HepG2 (cell line): Measurements from ENCODE around the gene HSPB2. TPM values are rescaled to one million over a fixed set of nuclear protein-coding genes. Genes with fewer than 3 reads are reported as not detected.

ENCODE experiments used
- HMG20B ChIP-seq: conservative IDR thresholded peaks from 2 replicates; pipeline ENCODE4 v1.6.1; 2016; ENCODE audit warnings: missing genetic modification reagents, missing compliant biosample characterization
- HMGA1 ChIP-seq: sonication (generic); formaldehyde crosslinking; conservative IDR thresholded peaks from 2 replicates; pipeline ENCODE4 v1.4.0; 2020; ENCODE audit warnings: missing genetic modification reagents
- JUN ChIP-seq: sonication (generic); formaldehyde crosslinking; IDR thresholded peaks from 2 replicates; pipeline ENCODE4 v1.4.0; 2020; ENCODE audit warnings: mild to moderate bottlenecking, missing genetic modification reagents
- KDM4B ChIP-seq: sonication (generic); formaldehyde crosslinking; IDR thresholded peaks from 2 replicates; pipeline ENCODE4 v1.4.0; 2020; ENCODE audit warnings: missing genetic modification reagents
- PHF8 ChIP-seq: sonication (generic); formaldehyde crosslinking; IDR thresholded peaks from 2 replicates; pipeline ENCODE4 v1.5.0; 2020; ENCODE audit warnings: missing genetic modification reagents
- RAD21 ChIP-seq: fragments of 450-650 bp; formaldehyde crosslinking; IDR thresholded peaks from 2 replicates; pipeline ENCODE4 v1.5.0; 2020; ENCODE audit warnings: mild to moderate bottlenecking
- SNAI1 ChIP-seq: sonication (generic); formaldehyde crosslinking; IDR thresholded peaks from 2 replicates; pipeline ENCODE4 v1.5.0; 2020; ENCODE audit warnings: mild to moderate bottlenecking, missing genetic modification reagents, borderline replicate concordance
- ZFP36L2 ChIP-seq: sonication (generic); formaldehyde crosslinking; IDR thresholded peaks from 2 replicates; pipeline ENCODE4 v1.4.0; 2020; ENCODE audit warnings: missing genetic modification reagents
- ZNF292 ChIP-seq: sonication (generic); formaldehyde crosslinking; IDR thresholded peaks from 2 replicates; pipeline ENCODE4 v1.8.1; 2022; ENCODE audit warnings: mild to moderate bottlenecking, low read depth, missing genetic modification reagents, borderline replicate concordance
- ZNF335 ChIP-seq: sonication (generic); formaldehyde crosslinking; IDR thresholded peaks from 2 replicates; pipeline ENCODE4 v1.4.0; 2020; ENCODE audit warnings: missing genetic modification reagents
- ZNF337 ChIP-seq: sonication (generic); formaldehyde crosslinking; IDR thresholded peaks from 2 replicates; pipeline ENCODE4 v1.5.1; 2020; ENCODE audit warnings: missing genetic modification reagents, low read depth, mild to moderate bottlenecking, borderline replicate concordance
- ZNF672 ChIP-seq: sonication (generic); formaldehyde crosslinking; IDR thresholded peaks from 2 replicates; pipeline ENCODE4 v1.8.1; 2022; ENCODE audit warnings: missing genetic modification reagents
- ZSCAN9 ChIP-seq: IDR thresholded peaks from 2 replicates; pipeline ENCODE4 v1.6.1; 2016; ENCODE audit warnings: borderline replicate concordance
- ZZZ3 ChIP-seq: sonication (generic); formaldehyde crosslinking; IDR thresholded peaks from 2 replicates; pipeline ENCODE4 v1.4.0; 2020; ENCODE audit warnings: missing genetic modification reagents, mild to moderate bottlenecking, borderline replicate concordance
- polyA plus RNA-seq, 8 experiments: library from polyadenylated mRNA; depleted of rRNA in 3 of 8; stranded (reverse) in 7 of 8; unstranded in 1 of 8; fragments of >200 nt; fragmentation: Illumina TruSeq in 4 of 8; extraction: Trizol in 4 of 8; gene quantifications; 2 replicates each; pipeline versions ENCODE4 v1.2.1 to v1.2.3, GENCODE V29; 2011 to 2016; ENCODE audit warnings: low read depth in 4 of 8, missing spikeins in 1 of 8, mixed read lengths in 1 of 8; ENCODE audit not compliant: insufficient read depth in 1 of 8
- total RNA-seq, 5 experiments: library from RNA; depleted of rRNA; stranded (reverse); fragments of >200 nt; fragmentation: Illumina TruSeq; extraction: Trizol; gene quantifications; 2 replicates each; pipeline ENCODE4 v1.2.3, GENCODE V29; 2016; ENCODE audit warnings: low read depth in 1 of 5
- TF ChIP-seq, protein P1 (sequence below): sonication (generic); formaldehyde crosslinking; IDR thresholded peaks from 2 replicates; pipeline ENCODE4 v1.5.0; 2020; ENCODE audit warnings: missing genetic modification reagents, mild to moderate bottlenecking, borderline replicate concordance
- TF ChIP-seq, protein P2 (sequence below): sonication (generic); formaldehyde crosslinking; IDR thresholded peaks from 2 replicates; pipeline ENCODE4 v1.9.0; 2021; ENCODE audit warnings: missing genetic modification reagents, mild to moderate bottlenecking, borderline replicate concordance
- TF ChIP-seq, protein P3 (sequence below): sonication (generic); formaldehyde crosslinking; IDR thresholded peaks from 2 replicates; pipeline ENCODE4 v1.4.0; 2020; ENCODE audit warnings: missing genetic modification reagents
- TF ChIP-seq, protein P4 (sequence below): sonication (generic); formaldehyde crosslinking; IDR thresholded peaks from 2 replicates; pipeline ENCODE4 v1.5.1; 2020; ENCODE audit warnings: mild to moderate bottlenecking, missing genetic modification reagents, borderline replicate concordance
- TF ChIP-seq, protein P5 (sequence below): sonication (generic); formaldehyde crosslinking; IDR thresholded peaks from 2 replicates; pipeline ENCODE4 v1.5.1; 2020; ENCODE audit warnings: mild to moderate bottlenecking, moderate library complexity, missing genetic modification reagents
- TF ChIP-seq, protein P6 (sequence below): sonication (generic); formaldehyde crosslinking; IDR thresholded peaks from 2 replicates; pipeline ENCODE4 v1.4.0; 2020; ENCODE audit warnings: missing genetic modification reagents

Gene HSPB2
- total and polyA plus RNA-seq, 2 of the 13 experiments (the other 11 are each of a cell fraction or from before 2014, with no cell fraction given), result 0.04 TPM; not detected in 1

DNA sequence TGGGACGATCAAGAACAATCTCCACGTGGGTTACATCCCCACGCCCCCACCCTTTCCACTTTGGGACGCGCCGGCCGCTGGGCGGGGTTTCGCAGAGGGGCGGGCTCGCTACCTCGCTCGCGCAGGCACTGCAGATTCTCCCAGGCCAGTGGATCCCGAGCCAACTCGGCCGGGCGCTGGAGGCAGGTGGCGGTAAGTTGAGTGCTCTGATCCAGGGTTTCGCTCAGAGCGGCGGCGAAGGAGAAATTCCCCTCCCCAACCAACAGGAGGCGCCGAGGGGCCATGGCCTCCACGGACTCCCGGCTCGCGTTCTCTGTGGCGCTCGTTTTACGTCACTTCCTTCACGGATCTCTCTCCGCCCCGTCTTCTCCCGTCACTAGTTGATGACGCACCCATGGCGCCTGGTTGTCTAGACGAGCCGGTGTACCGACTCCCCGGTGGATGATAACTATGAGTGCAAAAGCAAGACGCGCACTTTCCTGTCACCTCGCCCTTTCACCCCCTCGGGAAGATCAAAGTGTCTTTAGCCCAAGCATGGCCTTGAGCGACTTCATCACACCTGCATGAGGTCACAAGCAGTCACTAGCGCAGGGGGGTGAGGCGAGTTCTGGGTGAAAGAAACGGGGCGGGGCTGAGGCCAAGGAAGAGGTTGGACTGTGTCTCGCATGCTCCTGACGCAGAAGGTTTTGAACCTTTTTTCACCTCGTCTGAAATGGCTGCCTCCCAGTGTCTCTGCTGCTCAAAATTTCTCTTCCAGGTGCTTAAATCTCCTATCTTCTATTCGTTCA lies 33.5 kb upstream of the HSPB2 start, which contains the start of the genes CFAP68 and FDXACB1 (continued):
- peak; percentile 76 for TF ChIP-seq PHF8 (CRISPR knock-in tag)
- 0 out of 2 replicates have a peak, but pooled peaks have one; percentile 59 for TF ChIP-seq KDM4B (CRISPR knock-in tag)
- no peak; the same call in 1 of the 2 replicates for TF ChIP-seq HMG20B (CRISPR knock-in tag)
- TF ChIP-seq ZZZ3 (CRISPR knock-in tag), result no peak; the same call in none of the 2 replicates
- TF ChIP-seq, protein P1, sequence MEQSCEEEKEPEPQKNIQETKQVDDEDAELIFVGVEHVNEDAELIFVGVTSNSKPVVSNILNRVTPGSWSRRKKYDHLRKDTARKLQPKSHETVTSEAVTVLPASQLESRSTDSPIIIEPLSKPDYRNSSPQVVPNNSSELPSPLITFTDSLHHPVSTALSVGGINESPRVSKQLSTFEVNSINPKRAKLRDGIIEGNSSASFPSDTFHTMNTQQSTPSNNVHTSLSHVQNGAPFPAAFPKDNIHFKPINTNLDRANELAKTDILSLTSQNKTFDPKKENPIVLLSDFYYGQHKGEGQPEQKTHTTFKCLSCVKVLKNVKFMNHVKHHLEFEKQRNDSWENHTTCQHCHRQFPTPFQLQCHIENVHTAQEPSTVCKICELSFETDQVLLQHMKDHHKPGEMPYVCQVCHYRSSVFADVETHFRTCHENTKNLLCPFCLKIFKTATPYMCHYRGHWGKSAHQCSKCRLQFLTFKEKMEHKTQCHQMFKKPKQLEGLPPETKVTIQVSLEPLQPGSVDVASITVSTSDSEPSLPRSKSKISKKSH, result no peak
- TF ChIP-seq, protein P2, sequence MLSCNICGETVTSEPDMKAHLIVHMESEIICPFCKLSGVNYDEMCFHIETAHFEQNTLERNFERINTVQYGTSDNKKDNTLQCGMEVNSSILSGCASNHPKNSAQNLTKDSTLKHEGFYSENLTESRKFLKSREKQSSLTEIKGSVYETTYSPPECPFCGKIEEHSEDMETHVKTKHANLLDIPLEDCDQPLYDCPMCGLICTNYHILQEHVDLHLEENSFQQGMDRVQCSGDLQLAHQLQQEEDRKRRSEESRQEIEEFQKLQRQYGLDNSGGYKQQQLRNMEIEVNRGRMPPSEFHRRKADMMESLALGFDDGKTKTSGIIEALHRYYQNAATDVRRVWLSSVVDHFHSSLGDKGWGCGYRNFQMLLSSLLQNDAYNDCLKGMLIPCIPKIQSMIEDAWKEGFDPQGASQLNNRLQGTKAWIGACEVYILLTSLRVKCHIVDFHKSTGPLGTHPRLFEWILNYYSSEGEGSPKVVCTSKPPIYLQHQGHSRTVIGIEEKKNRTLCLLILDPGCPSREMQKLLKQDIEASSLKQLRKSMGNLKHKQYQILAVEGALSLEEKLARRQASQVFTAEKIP (CRISPR knock-in tag), result no peak
- no peak; the same call in 1 of the 2 replicates for TF ChIP-seq ZFP36L2 (CRISPR knock-in tag)
- no peak for TF ChIP-seq HMGA1
- TF ChIP-seq ZNF335 (CRISPR knock-in tag), result peak; percentile 43; the same call in 1 of the 2 replicates
- peak; percentile 58; the same call in 1 of the 2 replicates for TF ChIP-seq ZNF292 (CRISPR knock-in tag)
- TF ChIP-seq RAD21, result peak; percentile 96
- TF ChIP-seq ZSCAN9, result peak; percentile 68; the same call in 1 of the 2 replicates
- TF ChIP-seq SNAI1 (CRISPR knock-in tag), result peak; percentile 35; the same call in 1 of the 2 replicates
- TF ChIP-seq, protein P3, sequence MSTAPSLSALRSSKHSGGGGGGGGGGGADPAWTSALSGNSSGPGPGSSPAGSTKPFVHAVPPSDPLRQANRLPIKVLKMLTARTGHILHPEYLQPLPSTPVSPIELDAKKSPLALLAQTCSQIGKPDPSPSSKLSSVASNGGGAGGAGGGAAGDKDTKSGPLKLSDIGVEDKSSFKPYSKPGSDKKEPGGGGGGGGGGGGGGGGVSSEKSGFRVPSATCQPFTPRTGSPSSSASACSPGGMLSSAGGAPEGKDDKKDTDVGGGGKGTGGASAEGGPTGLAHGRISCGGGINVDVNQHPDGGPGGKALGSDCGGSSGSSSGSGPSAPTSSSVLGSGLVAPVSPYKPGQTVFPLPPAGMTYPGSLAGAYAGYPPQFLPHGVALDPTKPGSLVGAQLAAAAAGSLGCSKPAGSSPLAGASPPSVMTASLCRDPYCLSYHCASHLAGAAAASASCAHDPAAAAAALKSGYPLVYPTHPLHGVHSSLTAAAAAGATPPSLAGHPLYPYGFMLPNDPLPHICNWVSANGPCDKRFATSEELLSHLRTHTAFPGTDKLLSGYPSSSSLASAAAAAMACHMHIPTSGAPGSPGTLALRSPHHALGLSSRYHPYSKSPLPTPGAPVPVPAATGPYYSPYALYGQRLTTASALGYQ (CRISPR knock-in tag), result peak; percentile 67; the same call in 1 of the 2 replicates
- TF ChIP-seq JUN (CRISPR knock-in tag), result 0 out of 2 replicates have a peak, but pooled peaks have one; percentile 11
- TF ChIP-seq, protein P4, sequence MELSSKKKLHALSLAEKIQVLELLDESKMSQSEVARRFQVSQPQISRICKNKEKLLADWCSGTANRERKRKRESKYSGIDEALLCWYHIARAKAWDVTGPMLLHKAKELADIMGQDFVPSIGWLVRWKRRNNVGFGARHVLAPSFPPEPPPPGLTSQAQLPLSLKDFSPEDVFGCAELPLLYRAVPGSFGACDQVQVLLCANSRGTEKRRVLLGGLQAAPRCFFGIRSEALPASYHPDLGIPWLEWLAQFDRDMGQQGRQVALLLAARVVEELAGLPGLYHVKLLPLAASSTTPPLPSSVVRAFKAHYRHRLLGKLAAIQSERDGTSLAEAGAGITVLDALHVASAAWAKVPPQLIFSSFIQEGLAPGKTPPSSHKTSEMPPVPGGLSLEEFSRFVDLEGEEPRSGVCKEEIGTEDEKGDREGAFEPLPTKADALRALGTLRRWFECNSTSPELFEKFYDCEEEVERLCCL (CRISPR knock-in tag), result no peak; the same call in 1 of the 2 replicates
- TF ChIP-seq ZNF337 (CRISPR knock-in tag), result 0 out of 2 replicates have a peak, but pooled peaks have one; percentile 43
- no peak for TF ChIP-seq ZNF672
- TF ChIP-seq, protein P5, sequence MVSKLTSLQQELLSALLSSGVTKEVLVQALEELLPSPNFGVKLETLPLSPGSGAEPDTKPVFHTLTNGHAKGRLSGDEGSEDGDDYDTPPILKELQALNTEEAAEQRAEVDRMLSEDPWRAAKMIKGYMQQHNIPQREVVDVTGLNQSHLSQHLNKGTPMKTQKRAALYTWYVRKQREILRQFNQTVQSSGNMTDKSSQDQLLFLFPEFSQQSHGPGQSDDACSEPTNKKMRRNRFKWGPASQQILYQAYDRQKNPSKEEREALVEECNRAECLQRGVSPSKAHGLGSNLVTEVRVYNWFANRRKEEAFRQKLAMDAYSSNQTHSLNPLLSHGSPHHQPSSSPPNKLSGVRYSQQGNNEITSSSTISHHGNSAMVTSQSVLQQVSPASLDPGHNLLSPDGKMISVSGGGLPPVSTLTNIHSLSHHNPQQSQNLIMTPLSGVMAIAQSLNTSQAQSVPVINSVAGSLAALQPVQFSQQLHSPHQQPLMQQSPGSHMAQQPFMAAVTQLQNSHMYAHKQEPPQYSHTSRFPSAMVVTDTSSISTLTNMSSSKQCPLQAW (CRISPR knock-in tag), result peak; percentile 85; the same call in 1 of the 2 replicates
- TF ChIP-seq, protein P6, sequence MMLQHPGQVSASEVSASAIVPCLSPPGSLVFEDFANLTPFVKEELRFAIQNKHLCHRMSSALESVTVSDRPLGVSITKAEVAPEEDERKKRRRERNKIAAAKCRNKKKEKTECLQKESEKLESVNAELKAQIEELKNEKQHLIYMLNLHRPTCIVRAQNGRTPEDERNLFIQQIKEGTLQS (CRISPR knock-in tag), result no peak; the same call in 1 of the 2 replicates
